HepG2 (cell line): ENCODE data around the gene GPC6. TPM values are rescaled to one million over a fixed set of nuclear protein-coding genes. Genes with fewer than 3 reads are reported as not detected.

Experiments
- ATAC-seq: fragments of 200-7000 bp; cut with Tn5 transposase; 3 replicates; pipeline ENCODE4 v1.9.1; 2020; ENCODE audit warnings: mild to moderate bottlenecking, moderate library complexity
- BruUV-seq: library from RNA; stranded (reverse); fragments of 400-500 nt; replicated peaks from 2 replicates; lab custom pipeline; 2021; lab: Mats Ljungman, UMichigan
- CTCF ChIA-PET: fragments of 300-600 bp; formaldehyde crosslinking; extraction: SDS; loops from one replicate; lab custom pipeline; 2021; ENCODE audit warnings: low total read pairs, inconsistent platforms, low intra/inter-chr PET ratio; lab: Yijun Ruan, JAX
- POLR2A ChIA-PET: fragments of 350-600 bp; sonication (Branson Sonifier 250); formaldehyde crosslinking; loops from one replicate; lab custom pipeline; 2020; ENCODE audit warnings: antibody characterized with exemption, inconsistent platforms; lab: Yijun Ruan, JAX
- DNase-seq: peaks from one replicate; pipeline ENCODE4 v3.0.0-alpha.2; 2015; ENCODE audit warnings: low spot score
- FAIRE-seq: peaks from 3 replicates; lab custom pipeline; 2011; peaks lifted over from hg19 to GRCh38; lab: Jason Lieb, UNC
- H2AFZ ChIP-seq: one replicate; pipeline ENCODE4 v1.6.1; 2011; ENCODE audit warnings: low read length, inconsistent platforms
- H3K27ac ChIP-seq: fragments of 300-600 bp; 3 replicates; pipeline ENCODE4 v1.8.0; 2011; ENCODE audit warnings: mixed run types, mild to moderate bottlenecking, mixed read lengths, low read length, inconsistent platforms; ENCODE audit not compliant: insufficient read depth; ENCODE audit errors: extremely low read length
- H3K27me3 ChIP-seq, 2 experiments: fragments of 200-600 bp in 1 of 2; 2 replicates in 1 of 2; 3 replicates in 1 of 2; pipeline versions ENCODE4 v1.6.0 to v1.8.0; 2011; ENCODE audit warnings: low read length in 2 of 2, mild to moderate bottlenecking in 2 of 2, moderate library complexity in 2 of 2, inconsistent platforms in 1 of 2; ENCODE audit not compliant: insufficient read depth in 2 of 2, control insufficient read depth in 1 of 2
- H3K36me3 ChIP-seq, 2 experiments: fragments of 200-600 bp in 1 of 2; replicated peaks in 1 of 2; 2 replicates in 1 of 2; 3 replicates in 1 of 2; pipeline versions ENCODE4 v1.5.1 to v1.8.0; 2011; ENCODE audit warnings: low read length in 2 of 2, inconsistent platforms in 1 of 2; ENCODE audit not compliant: insufficient read depth in 2 of 2, control insufficient read depth in 1 of 2
- H3K4me1 ChIP-seq: 2 replicates; pipeline ENCODE4 v1.5.1; 2012; ENCODE audit warnings: low read length, inconsistent platforms; ENCODE audit not compliant: insufficient read depth
- H3K4me2 ChIP-seq: 2 replicates; pipeline ENCODE4 v1.6.0; 2011; ENCODE audit warnings: low read depth, low read length, inconsistent platforms
- H3K4me3 ChIP-seq, 3 experiments: fragments of 200-600 bp in 1 of 3; sonication (generic), shearing (Covaris generic) in 1 of 3; replicated peaks in 1 of 3; 2 replicates each; pipeline ENCODE4 v1.5.1; 2011 to 2016; ENCODE audit warnings: low read length in 3 of 3, inconsistent platforms in 2 of 3, low read depth in 2 of 3, mild to moderate bottlenecking in 2 of 3, control low read depth in 1 of 3, mixed read lengths in 1 of 3; ENCODE audit not compliant: insufficient read depth in 1 of 3
- H3K79me2 ChIP-seq: one replicate; pipeline ENCODE4 v1.6.1; 2011; ENCODE audit warnings: low read length, inconsistent platforms; ENCODE audit not compliant: insufficient read depth
- H3K9ac ChIP-seq: 2 replicates; pipeline ENCODE4 v1.6.0; 2011; ENCODE audit warnings: mild to moderate bottlenecking, low read depth, low read length, inconsistent platforms; ENCODE audit not compliant: insufficient read depth
- H3K9me3 ChIP-seq: 2 replicates; pipeline ENCODE4 v1.5.1; 2012; ENCODE audit warnings: mild to moderate bottlenecking, low read length
- H4K20me1 ChIP-seq: 2 replicates; pipeline ENCODE4 v1.6.0; 2011; ENCODE audit warnings: inconsistent platforms, mild to moderate bottlenecking, low read length, moderate library complexity; ENCODE audit not compliant: insufficient read depth
- ASH2L ChIP-seq: fragments of 300-600, 200-600 bp; sonication (generic); IDR thresholded peaks from 2 replicates; pipeline ENCODE4 v1.7.0; 2017; ENCODE audit warnings: low read depth, mild to moderate bottlenecking, moderate library complexity, mixed read lengths, low read length; ENCODE audit not compliant: insufficient read length
- CBX2 ChIP-seq, 2 experiments: fragments of 200-600 bp in 1 of 2; sonication (generic); formaldehyde crosslinking in 1 of 2; IDR thresholded peaks; 2 replicates each; pipeline versions ENCODE4 v1.7.0 to v1.8.1; 2018 to 2022; ENCODE audit warnings: low read depth in 2 of 2, low read length in 1 of 2, mild to moderate bottlenecking in 1 of 2, missing genetic modification reagents in 1 of 2
- GLMP ChIP-seq: sonication (generic); formaldehyde crosslinking; IDR thresholded peaks from 2 replicates; pipeline ENCODE4 v1.9.0; 2021; ENCODE audit warnings: missing genetic modification reagents, mild to moderate bottlenecking, borderline replicate concordance
- JDP2 ChIP-seq: sonication (generic); formaldehyde crosslinking; IDR thresholded peaks from 2 replicates; pipeline ENCODE4 v1.8.1; 2022; ENCODE audit warnings: missing genetic modification reagents, borderline replicate concordance
- JUNB ChIP-seq: sonication (generic); formaldehyde crosslinking; IDR thresholded peaks from 2 replicates; pipeline ENCODE4 v1.8.0; 2022; ENCODE audit warnings: missing genetic modification reagents, mild to moderate bottlenecking, borderline replicate concordance
- KDM4B ChIP-seq: sonication (generic); formaldehyde crosslinking; IDR thresholded peaks from 2 replicates; pipeline ENCODE4 v1.4.0; 2020; ENCODE audit warnings: missing genetic modification reagents
- MLLT10 ChIP-seq: sonication (generic); formaldehyde crosslinking; IDR thresholded peaks from 2 replicates; pipeline ENCODE4 v1.4.0; 2020; ENCODE audit warnings: missing genetic modification reagents
- STAG1 ChIP-seq: sonication (generic); formaldehyde crosslinking; IDR thresholded peaks from 2 replicates; pipeline ENCODE4 v1.4.0; 2020; ENCODE audit warnings: missing genetic modification reagents
- ZBTB25 ChIP-seq: IDR thresholded peaks from 2 replicates; pipeline ENCODE4 v1.6.1; 2018; ENCODE audit warnings: missing genetic modification reagents
- ZNF207 ChIP-seq: fragments of 450-650 bp; IDR thresholded peaks from 2 replicates; pipeline ENCODE4 v1.6.1; 2016; ENCODE audit warnings: antibody characterized with exemption, borderline replicate concordance
- WGBS: methylation state at CpG from one replicate; pipeline ENCODE4 v1.1.6; 2017; ENCODE audit warnings: low lambda C conversion rate; 5-methylcytosine and 5-hydroxymethylcytosine counted together
- in situ Hi-C: cut with HindIII; loops from 2 replicates; pipeline ENCODE4 v1.10.0; 2017; ENCODE audit warnings: low pct_unique_long_range_greater_than_20kb; ENCODE audit not compliant: extremely low pct_ligation_motif_present
- intact Hi-C: fragments of 100-400 bp; cut with micrococcal nuclease; formaldehyde crosslinking; loops from one replicate; pipeline ENCODE4 v1.10.0; 2022; ENCODE audit not compliant: unreplicated experiment
- polyA plus RNA-seq, 8 experiments: library from polyadenylated mRNA; depleted of rRNA in 3 of 8; stranded (reverse) in 7 of 8; unstranded in 1 of 8; fragments of >200 nt; fragmentation: Illumina TruSeq in 4 of 8; extraction: Trizol in 4 of 8; gene quantifications; 2 replicates each; pipeline versions ENCODE4 v1.2.1 to v1.2.3, GENCODE V29; 2011 to 2016; ENCODE audit warnings: low read depth in 4 of 8, missing spikeins in 1 of 8, mixed read lengths in 1 of 8; ENCODE audit not compliant: insufficient read depth in 1 of 8
- total RNA-seq, 5 experiments: library from RNA; depleted of rRNA; stranded (reverse); fragments of >200 nt; fragmentation: Illumina TruSeq; extraction: Trizol; gene quantifications; 2 replicates each; pipeline ENCODE4 v1.2.3, GENCODE V29; 2016; ENCODE audit warnings: low read depth in 1 of 5

Gene GPC6
- total and polyA plus RNA-seq, 2 of the 13 experiments (the other 11 are each of a cell fraction or from before 2014, with no cell fraction given), result 24.5 to 33.9 TPM

GRCh38 chr13:94431574-94431973, 1205.0 kb downstream of the GPC6 start:
- no peak overlapping the region for H3K4me3 ChIP-seq
- intact Hi-C loops, result no loop called here
- no peaks in the 10 kb centered on the region for H3K9me3 ChIP-seq
- CTCF ChIA-PET, result no interaction called here
- 38% methylated on average over 2 of the region's 2 CpGs for WGBS
- FAIRE-seq, result no peak
- peaks cover 15% of the 10 kb centered on the region for H3K4me1 ChIP-seq
- no peak overlapping the region for H3K4me2 ChIP-seq
- POLR2A ChIA-PET, result no interaction called here
- no peak for TF ChIP-seq ZNF207
- peak; percentile 18; the same call in 1 of the 2 replicates for TF ChIP-seq STAG1
- H2AFZ ChIP-seq, result no peak overlapping the region
- H3K27me3 ChIP-seq, result peaks cover 0 to 11% of the 10 kb centered on the region in 2 experiments; a peak in 3 of 5 replicates
- H3K79me2 ChIP-seq, result no peaks in the 10 kb centered on the region
- no peak for DNase-seq
- in situ Hi-C loops, result no loop called here
- H3K36me3 ChIP-seq, result no peaks in the 10 kb centered on the region
- no peak overlapping the region for H3K9ac ChIP-seq
- ATAC-seq, result no peak
- BruUV-seq, result no TSS peak
- no peaks in the 10 kb centered on the region for H4K20me1 ChIP-seq
- H3K27ac ChIP-seq, result no peak overlapping the region

GRCh38 chr13:94431987-94432386, 1205.4 kb downstream of the GPC6 start:
- Histone ChIP-seq H3K9ac (no peak overlapping the region), H4K20me1 (no peaks in the 10 kb centered on the region), H3K27ac (no peak overlapping the region), H3K36me3 (no peaks in the 10 kb centered on the region), H3K4me2 (no peak overlapping the region), H3K4me3 (no peak overlapping the region), H3K27me3 (peaks cover 0 to 11% of the 10 kb centered on the region in 2 experiments; a peak in 3 of 5 replicates), H3K9me3 (no peaks in the 10 kb centered on the region), H3K79me2 (no peaks in the 10 kb centered on the region), H3K4me1 (peaks cover 15% of the 10 kb centered on the region), H2AFZ (no peak overlapping the region)
- TF ChIP-seq MLLT10 (CRISPR knock-in tag) (no peak), GLMP (CRISPR knock-in tag) (no peak), JUNB (CRISPR knock-in tag) (no peak), CBX2 (IDR thresholded peaks at IDR 0.05; ENCODE audit: low read depth, low read length) (no peak), CBX2 (CRISPR knock-in tag; IDR thresholded peaks at IDR 0.05; ENCODE audit: low read depth) (no peak), KDM4B (CRISPR knock-in tag) (no peak), ASH2L (no peak), ZBTB25 (CRISPR knock-in tag) (no peak), JDP2 (CRISPR knock-in tag) (no peak)
- POLR2A ChIA-PET, result no interaction called here
- no TSS peak for BruUV-seq
- CTCF ChIA-PET, result no interaction called here
- no peak for FAIRE-seq
- no peak for DNase-seq
- in situ Hi-C loops (no loop called here), intact Hi-C loops (no loop called here)
- no peak for ATAC-seq
